Endothelial cell of umbilical vein (primary cell): ENCODE data around the gene OR51G2. TPM values are rescaled to one million over a fixed set of nuclear protein-coding genes. Genes with fewer than 3 reads are reported as not detected.

Experiments used
- BruUV-seq: library from RNA; stranded (reverse); fragments of 400-500 nt; replicated peaks from 2 replicates; lab custom pipeline; 2021; lab: Mats Ljungman, UMichigan
- CTCF ChIA-PET: fragments of 300-600, 350-600 bp; sonication (Branson Sonifier 250); formaldehyde crosslinking; loops from one replicate; lab custom pipeline; 2021; ENCODE audit warnings: antibody characterized with exemption, inconsistent platforms; lab: Charles Lee
- POLR2A ChIA-PET: fragments of 300-600, 350-600 bp; sonication (Branson Sonifier 250); formaldehyde crosslinking; loops from one replicate; lab custom pipeline; 2021; ENCODE audit warnings: antibody characterized with exemption, inconsistent platforms; lab: Charles Lee
- DNase-seq: peaks from one replicate; pipeline ENCODE4 v3.0.0-alpha.2; 2011; ENCODE audit warnings: low read depth, low spot score
- FAIRE-seq: peaks from 2 replicates; lab custom pipeline; 2011; peaks lifted over from hg19 to GRCh38; lab: Jason Lieb, UNC
- H2AFZ ChIP-seq: 2 replicates; pipeline ENCODE4 v1.6.0; 2012; ENCODE audit warnings: low read depth, low read length, control low read depth, inconsistent platforms
- H3K27ac ChIP-seq: 2 replicates; pipeline ENCODE4 v1.5.1; 2011; ENCODE audit warnings: low read depth, mild to moderate bottlenecking, control low read depth, low read length, moderate library complexity; ENCODE audit not compliant: insufficient read depth
- H3K27me3 ChIP-seq, 2 experiments: 2 replicates each; pipeline versions ENCODE4 v1.6.0 to v1.6.1; 2011; ENCODE audit warnings: low read length in 2 of 2, mixed read lengths in 1 of 2; ENCODE audit not compliant: control insufficient read depth in 2 of 2, insufficient read depth in 2 of 2
- H3K36me3 ChIP-seq, 2 experiments: 2 replicates in 1 of 2; 3 replicates in 1 of 2; pipeline ENCODE4 v1.5.1; 2011; ENCODE audit warnings: low read length in 2 of 2, mild to moderate bottlenecking in 1 of 2, moderate library complexity in 1 of 2; ENCODE audit not compliant: control insufficient read depth in 2 of 2, insufficient read depth in 2 of 2; ENCODE audit errors: extremely low read depth in 1 of 2
- H3K4me1 ChIP-seq: 3 replicates; pipeline ENCODE4 v1.5.1; 2011; ENCODE audit warnings: mild to moderate bottlenecking, low read length; ENCODE audit not compliant: control insufficient read depth, insufficient read depth; ENCODE audit errors: extremely low read depth
- H3K4me2 ChIP-seq: 2 replicates; pipeline ENCODE4 v1.6.1; 2011; ENCODE audit warnings: low read length, control low read depth, mixed read lengths; ENCODE audit not compliant: insufficient read depth
- H3K4me3 ChIP-seq, 3 experiments: fragments of 200-600 bp in 1 of 3; sonication (generic), shearing (Covaris generic) in 1 of 3; replicated peaks in 1 of 3; 2 replicates each; pipeline ENCODE4 v1.5.1; 2011 to 2016; ENCODE audit warnings: control low read depth in 3 of 3, low read length in 3 of 3, mild to moderate bottlenecking in 2 of 3, inconsistent platforms in 1 of 3, low read depth in 1 of 3, moderate library complexity in 1 of 3; ENCODE audit not compliant: insufficient read depth in 1 of 3
- H3K79me2 ChIP-seq: 2 replicates; pipeline ENCODE4 v1.6.0; 2012; ENCODE audit warnings: low read length, inconsistent platforms; ENCODE audit not compliant: control insufficient read depth, insufficient read depth
- H3K9ac ChIP-seq: replicated peaks from 2 replicates; pipeline ENCODE3; 2011; ENCODE audit warnings: low read length, control low read depth; ENCODE audit not compliant: insufficient read depth; ENCODE audit errors: extremely low read depth
- H3K9me1 ChIP-seq: replicated peaks from 3 replicates; pipeline ENCODE4 v1.6.0; 2011; ENCODE audit warnings: mild to moderate bottlenecking, low read length; ENCODE audit not compliant: control insufficient read depth, insufficient read depth; ENCODE audit errors: extremely low read depth
- H3K9me3 ChIP-seq: replicated peaks from 2 replicates; pipeline ENCODE4 v1.5.1; 2012; ENCODE audit warnings: low read length, inconsistent platforms; ENCODE audit not compliant: control insufficient read depth, insufficient read depth
- H4K20me1 ChIP-seq: replicated peaks from 2 replicates; pipeline ENCODE3; 2011; ENCODE audit warnings: mild to moderate bottlenecking, low read length; ENCODE audit not compliant: control insufficient read depth, insufficient read depth; ENCODE audit errors: extremely low read depth
- EZH2 ChIP-seq: IDR thresholded peaks from 2 replicates; pipeline ENCODE4 v1.6.1; 2012; ENCODE audit warnings: borderline replicate concordance, low read depth, mild to moderate bottlenecking, moderate library complexity, low read length, inconsistent platforms; ENCODE audit not compliant: severe bottlenecking
- FOS ChIP-seq: IDR thresholded peaks from 2 replicates; pipeline ENCODE4 v1.6.1; 2011; ENCODE audit warnings: mild to moderate bottlenecking, low read length, moderate library complexity, borderline replicate concordance; ENCODE audit not compliant: insufficient read depth
- GATA2 ChIP-seq: IDR thresholded peaks from 2 replicates; pipeline ENCODE4 v1.7.0; 2011; ENCODE audit warnings: low read depth, mild to moderate bottlenecking, moderate library complexity, mixed read lengths, low read length; ENCODE audit not compliant: insufficient read length, insufficient read depth
- JUN ChIP-seq: IDR thresholded peaks from 2 replicates; pipeline ENCODE4 v1.6.1; 2011; ENCODE audit warnings: borderline replicate concordance, low read depth; ENCODE audit not compliant: insufficient read length, insufficient read depth
- MAX ChIP-seq: IDR thresholded peaks from 2 replicates; pipeline ENCODE4 v1.6.1; 2011; ENCODE audit not compliant: insufficient read depth, insufficient read length
- MYC ChIP-seq: IDR thresholded peaks from one replicate; pipeline ENCODE4 v1.6.1; 2011; ENCODE audit warnings: mild to moderate bottlenecking, low read depth, low read length
- dilution Hi-C: fragments of 300-500 bp; cut with MboI; formaldehyde crosslinking; loops from one replicate; pipeline ENCODE4 v1.15.0; 2019; ENCODE audit warnings: low sequenced_read_pairs; ENCODE audit not compliant: extremely low pct_ligation_motif_present
- intact Hi-C: fragments of 100-400 bp; cut with micrococcal nuclease; formaldehyde crosslinking; loops from one replicate; pipeline ENCODE4 v1.10.0; 2022
- polyA plus RNA-seq, 4 experiments: library from polyadenylated mRNA; depleted of rRNA in 3 of 4; stranded (reverse) in 3 of 4; unstranded in 1 of 4; fragments of >200 nt; gene quantifications; 2 replicates each; pipeline versions ENCODE4 v1.2.1 to v1.2.3, GENCODE V29; 2011 to 2012; ENCODE audit warnings: missing spikeins in 1 of 4
- total RNA-seq: library from RNA; stranded (reverse); gene quantifications from 2 replicates; pipeline ENCODE4 v1.2.3, GENCODE V29; 2021
- TF ChIP-seq, protein P1 (sequence below), 2 donors: IDR thresholded peaks; 1 replicate in 1 of 2; 2 replicates in 1 of 2; pipeline ENCODE4 v1.5.1; 2011; ENCODE audit warnings: low read length in 2 of 2, mild to moderate bottlenecking in 2 of 2, moderate library complexity in 2 of 2, control low read depth in 1 of 2, inconsistent platforms in 1 of 2, low read depth in 1 of 2; ENCODE audit not compliant: insufficient read depth in 1 of 2; ENCODE audit errors: extremely low read depth in 1 of 2

Gene OR51G2
- total and polyA plus RNA-seq, 2 donors (not counting 3 experiments of a cell fraction or from before 2014, with no cell fraction given), result not detected

DNA sequence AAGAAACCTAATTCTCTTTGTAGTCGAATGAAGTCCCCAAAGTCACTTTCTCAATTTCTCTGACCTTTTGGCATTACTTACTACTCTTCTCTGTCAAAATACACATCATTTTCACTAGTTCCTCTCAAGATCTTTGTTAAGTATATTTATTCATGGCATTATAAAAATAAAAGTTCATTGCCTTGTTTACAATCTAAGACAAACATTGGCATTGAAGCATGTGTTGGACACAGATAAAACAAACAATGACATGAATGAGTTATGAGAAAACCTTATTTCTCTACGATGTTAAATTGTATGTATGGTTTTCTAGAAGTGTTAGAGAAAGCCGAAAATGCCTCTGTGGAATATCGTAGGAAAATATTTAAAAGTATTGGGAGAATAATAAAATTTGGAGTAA, 13.6 kb upstream of the OR51G2 start:
- no peaks in the 10 kb centered on the region for H3K4me1 ChIP-seq
- POLR2A ChIA-PET, result no interaction called here
- no peak overlapping the region for H2AFZ ChIP-seq
- no peaks in the 10 kb centered on the region for H3K79me2 ChIP-seq
- BruUV-seq, result no TSS peak
- H3K27ac ChIP-seq, result no peak overlapping the region
- no peak overlapping the region for H3K4me2 ChIP-seq
- no peaks in the 10 kb centered on the region for H3K9me1 ChIP-seq
- no peaks in the 10 kb centered on the region for H4K20me1 ChIP-seq
- CTCF ChIA-PET, result no interaction called here
- DNase-seq (no peak), FAIRE-seq (no peak)
- intact Hi-C loops (no loop called here), dilution Hi-C loops (no loop called here)
- no peak overlapping the region for H3K9ac ChIP-seq
- no peaks in the 10 kb centered on the region for H3K27me3 ChIP-seq
- no peak overlapping the region for H3K4me3 ChIP-seq
- no peaks in the 10 kb centered on the region for H3K36me3 ChIP-seq
- H3K9me3 ChIP-seq, result peaks cover 2% of the 10 kb centered on the region
- no peak for TF ChIP-seq FOS
- TF ChIP-seq MYC, result no peak
- TF ChIP-seq JUN, result no peak
- no peak for TF ChIP-seq GATA2
- no peak for TF ChIP-seq EZH2
- TF ChIP-seq MAX, result no peak
- TF ChIP-seq, protein P1, sequence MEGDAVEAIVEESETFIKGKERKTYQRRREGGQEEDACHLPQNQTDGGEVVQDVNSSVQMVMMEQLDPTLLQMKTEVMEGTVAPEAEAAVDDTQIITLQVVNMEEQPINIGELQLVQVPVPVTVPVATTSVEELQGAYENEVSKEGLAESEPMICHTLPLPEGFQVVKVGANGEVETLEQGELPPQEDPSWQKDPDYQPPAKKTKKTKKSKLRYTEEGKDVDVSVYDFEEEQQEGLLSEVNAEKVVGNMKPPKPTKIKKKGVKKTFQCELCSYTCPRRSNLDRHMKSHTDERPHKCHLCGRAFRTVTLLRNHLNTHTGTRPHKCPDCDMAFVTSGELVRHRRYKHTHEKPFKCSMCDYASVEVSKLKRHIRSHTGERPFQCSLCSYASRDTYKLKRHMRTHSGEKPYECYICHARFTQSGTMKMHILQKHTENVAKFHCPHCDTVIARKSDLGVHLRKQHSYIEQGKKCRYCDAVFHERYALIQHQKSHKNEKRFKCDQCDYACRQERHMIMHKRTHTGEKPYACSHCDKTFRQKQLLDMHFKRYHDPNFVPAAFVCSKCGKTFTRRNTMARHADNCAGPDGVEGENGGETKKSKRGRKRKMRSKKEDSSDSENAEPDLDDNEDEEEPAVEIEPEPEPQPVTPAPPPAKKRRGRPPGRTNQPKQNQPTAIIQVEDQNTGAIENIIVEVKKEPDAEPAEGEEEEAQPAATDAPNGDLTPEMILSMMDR (IDR thresholded peaks at IDR 0.05; ENCODE audit: extremely low read depth in 1 of 2, insufficient read depth in 1 of 2, low read depth in 1 of 2, low read length in 2 of 2), result no peak
